GM21737 (cell line): ENCODE results near the gene PLCE1.

Source experiments
- ATAC-seq: cut with Tn5 transposase; IDR thresholded peaks from one replicate; pipeline ENCODE4 v1.9.1; 2021; ENCODE audit warnings: mild to moderate bottlenecking, moderate library complexity; ENCODE audit not compliant: unreplicated experiment

Gene PLCE1

GRCh38 chr10:93993414-93993781 is 333 bp upstream of the PLCE1 start:
- ATAC-seq = no peak

GRCh38 chr10:93994438-93994801 is 689 bp downstream of the PLCE1 start:
- no peak for ATAC-seq

GRCh38 chr10:93995182-93995581 is 1.5 kb downstream of the PLCE1 start:
- no peak for ATAC-seq

GRCh38 chr10:93995598-93996271 is 2.0 kb downstream of the PLCE1 start:
- no peak for ATAC-seq

GRCh38 chr10:93996551-93996950 is 2.8 kb downstream of the PLCE1 start:
- no peak for ATAC-seq

GRCh38 chr10:93997546-93997945 is 3.8 kb downstream of the PLCE1 start:
- ATAC-seq = no peak

GRCh38 chr10:93999401-93999851 is 5.7 kb downstream of the PLCE1 start:
- no peak for ATAC-seq

- no peak for ATAC-seq
Measured at GRCh38 chr10:94000638-94001415, 7.1 kb downstream of the PLCE1 start.

- ATAC-seq = no peak
Measured at GRCh38 chr10:94001416-94001810, 7.7 kb downstream of the PLCE1 start.

- ATAC-seq = no peak
Measured at GRCh38 chr10:94002156-94002555, 8.4 kb downstream of the PLCE1 start.

GRCh38 chr10:94003488-94003887 is 9.8 kb downstream of the PLCE1 start:
- no peak for ATAC-seq

- ATAC-seq = no peak
Measured at GRCh38 chr10:94005050-94005449, 11.3 kb downstream of the PLCE1 start.

GRCh38 chr10:94006591-94007550 is 13.1 kb downstream of the PLCE1 start:
- no peak for ATAC-seq

- ATAC-seq = no peak
Measured at GRCh38 chr10:94008526-94008925, 14.8 kb downstream of the PLCE1 start.

- no peak for ATAC-seq
Measured at GRCh38 chr10:94010116-94010515, 16.4 kb downstream of the PLCE1 start.

GRCh38 chr10:94010886-94011285 is 17.2 kb downstream of the PLCE1 start:
- no peak for ATAC-seq

- ATAC-seq = no peak
Measured at GRCh38 chr10:94011296-94011695, 17.6 kb downstream of the PLCE1 start.

- ATAC-seq = no peak
Measured at GRCh38 chr10:94012834-94013233, 19.1 kb downstream of the PLCE1 start.

- ATAC-seq = no peak
Measured at GRCh38 chr10:94013331-94013760, 19.6 kb downstream of the PLCE1 start.

GRCh38 chr10:94014304-94014703 is 20.6 kb downstream of the PLCE1 start:
- no peak for ATAC-seq
